Omental fat pad (tissue), 4 donors: Measurements from ENCODE around the gene SPTBN1. TPM values are rescaled to one million over a fixed set of nuclear protein-coding genes. Genes with fewer than 3 reads are reported as not detected.

Source experiments
- ATAC-seq: fragments of 150-250 bp; one replicate; pipeline ENCODE4 v1.9.1; 2016; ENCODE audit warnings: mild to moderate bottlenecking, moderate library complexity; ENCODE audit not compliant: low FRiP score
- DNase-seq: peaks from one replicate; pipeline ENCODE4 v3.0.0-alpha.2; 2019; ENCODE audit warnings: low spot score
- CTCF ChIP-seq, 3 donors: fragments of 450-650 bp; IDR thresholded peaks; one replicate each; pipeline ENCODE4 v1.5.1; 2016 to 2017; ENCODE audit warnings: antibody characterized with exemption in 3 of 3, mild to moderate bottlenecking in 3 of 3, moderate library complexity in 2 of 3
- total RNA-seq, 4 donors: library from RNA; depleted of rRNA; stranded (reverse); fragments of >200 nt; gene quantifications; one replicate each; pipeline ENCODE4 v1.1.0, GENCODE V29; 2016

SPTBN1 gene
- total RNA-seq, 4 donors from 2014 or later: 681 to 1,046 (median 964) TPM

GRCh38 chr2:54672590-54673456, 216.7 kb downstream of the SPTBN1 start:
- no peak for ATAC-seq

GRCh38 chr2:54673501-54673998, 217.4 kb downstream of the SPTBN1 start:
- DNase-seq (peak; percentile 51), ATAC-seq (peak; percentile 64)
- no peak for TF ChIP-seq CTCF (IDR thresholded peaks at IDR 0.05)

More at GRCh38 chr2:54672590-54673456, 216.7 kb downstream of the SPTBN1 start:
- DNase-seq: no peak
- no peak for TF ChIP-seq CTCF (IDR thresholded peaks at IDR 0.05)

DNA sequence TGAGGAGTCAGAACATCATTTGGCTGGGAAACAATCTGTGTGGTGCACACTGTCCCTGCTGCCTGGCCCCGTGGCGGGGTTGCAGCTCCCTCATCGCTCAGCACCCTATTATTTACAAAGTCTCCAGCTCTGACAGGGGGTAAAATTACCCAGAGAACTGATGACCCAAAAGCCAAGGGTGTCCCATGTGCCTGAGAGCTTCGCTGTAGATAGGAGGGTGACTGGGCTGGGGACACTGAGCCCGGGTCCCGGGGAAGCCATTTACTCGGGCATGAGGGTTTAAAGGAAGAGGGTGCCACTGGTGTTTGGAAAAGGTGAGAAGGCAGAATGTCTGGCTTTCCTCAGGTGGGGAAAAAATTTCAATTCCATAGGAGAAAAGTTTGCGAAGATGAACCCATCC, 219.2 kb downstream of the SPTBN1 start:
- no peak for ATAC-seq
- no peak for TF ChIP-seq CTCF (IDR thresholded peaks at IDR 0.05)
- no peak for DNase-seq

- TF ChIP-seq CTCF (IDR thresholded peaks at IDR 0.05): no peak
- no peak for ATAC-seq
- no peak for DNase-seq
Measured at GRCh38 chr2:54675738-54676137, 219.6 kb downstream of the SPTBN1 start.

DNA sequence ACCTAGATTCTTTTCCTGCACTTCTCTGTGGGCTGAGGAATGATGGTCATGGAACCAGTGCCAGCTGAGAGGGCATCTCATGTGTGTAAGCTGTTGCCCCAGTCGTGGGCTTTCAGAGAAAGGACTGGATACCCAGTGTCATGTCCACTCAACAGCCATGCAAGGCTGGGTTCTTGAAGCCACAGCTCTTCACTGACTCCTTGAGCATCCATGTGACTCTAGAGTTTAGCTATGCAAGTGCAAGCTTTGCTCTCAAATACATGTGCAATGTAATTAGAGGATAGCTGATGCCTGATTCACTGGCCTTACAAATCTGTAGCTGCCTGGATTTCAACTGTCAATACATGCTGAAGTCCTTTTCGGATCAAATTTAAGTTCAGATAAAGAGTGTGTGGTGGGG, 220.5 kb downstream of the SPTBN1 start:
- DNase-seq: no peak
- no peak for TF ChIP-seq CTCF (IDR thresholded peaks at IDR 0.05)
- ATAC-seq: no peak

- ATAC-seq (no peak), DNase-seq (no peak)
- TF ChIP-seq CTCF (IDR thresholded peaks at IDR 0.05): no peak
Measured at GRCh38 chr2:54677476-54678265, 221.5 kb downstream of the SPTBN1 start.
